SW 1271 (cell line): Measurements from ENCODE around the gene MYLIP.
A peak's percentile ranks its signal among the peaks of the same experiment; 100 is the strongest.
"Not testable (repeated sequence)": the region's sequence is repeated elsewhere in the genome, so short reads cannot be mapped to it uniquely, and the experiment has no call there.

ENCODE experiments used
- DNase-seq, 2 experiments: peaks; one replicate each; lab custom pipeline; 2025; lab: John Stamatoyannopoulos, UW

Gene MYLIP

GRCh38 chr6:16174416-16175078 is 45.7 kb downstream of the MYLIP start:
- no peak for DNase-seq

- not testable (repeated sequence) for DNase-seq
Observed at GRCh38 chr6:16176600-16176999, 47.7 kb downstream of the MYLIP start.

- no peak for DNase-seq
Observed at GRCh38 chr6:16177881-16178280, 49.0 kb downstream of the MYLIP start.

- DNase-seq: no peak
Observed at GRCh38 chr6:16178351-16178750, 49.5 kb downstream of the MYLIP start.

- no peak for DNase-seq
Observed at GRCh38 chr6:16179063-16179462, 50.2 kb downstream of the MYLIP start.

GRCh38 chr6:16179970-16180431 is 51.1 kb downstream of the MYLIP start:
- no peak for DNase-seq

- no peak for DNase-seq
Observed at GRCh38 chr6:16180696-16181438, 52.0 kb downstream of the MYLIP start.

- DNase-seq: no peak
Observed at GRCh38 chr6:16181439-16182297, 52.8 kb downstream of the MYLIP start.

GRCh38 chr6:16183187-16183664 is 54.3 kb downstream of the MYLIP start:
- peak in 1 of 2 experiments; percentile 79 for DNase-seq

- peak in 1 of 2 experiments; percentile 23 for DNase-seq
Observed at GRCh38 chr6:16184129-16184528, 55.2 kb downstream of the MYLIP start.

- DNase-seq: no peak
Observed at GRCh38 chr6:16184551-16184950, 55.7 kb downstream of the MYLIP start.

GRCh38 chr6:16187176-16187575 is 58.3 kb downstream of the MYLIP start:
- DNase-seq: no peak

GRCh38 chr6:16190214-16190613 is 61.3 kb downstream of the MYLIP start:
- DNase-seq: no peak

GRCh38 chr6:16196260-16196983 is 67.5 kb downstream of the MYLIP start:
- DNase-seq: no peak

GRCh38 chr6:16196984-16197546 is 68.2 kb downstream of the MYLIP start:
- DNase-seq: no peak
